COR-L47 (cell line): ENCODE measurements around the gene CPEB3.
"Not testable (repeated sequence)": the region's sequence is repeated elsewhere in the genome, so short reads cannot be mapped to it uniquely, and the experiment has no call there.

Experiments used
- DNase-seq: peaks from one replicate; lab custom pipeline; 2025; lab: John Stamatoyannopoulos, UW

CPEB3 gene

DNA sequence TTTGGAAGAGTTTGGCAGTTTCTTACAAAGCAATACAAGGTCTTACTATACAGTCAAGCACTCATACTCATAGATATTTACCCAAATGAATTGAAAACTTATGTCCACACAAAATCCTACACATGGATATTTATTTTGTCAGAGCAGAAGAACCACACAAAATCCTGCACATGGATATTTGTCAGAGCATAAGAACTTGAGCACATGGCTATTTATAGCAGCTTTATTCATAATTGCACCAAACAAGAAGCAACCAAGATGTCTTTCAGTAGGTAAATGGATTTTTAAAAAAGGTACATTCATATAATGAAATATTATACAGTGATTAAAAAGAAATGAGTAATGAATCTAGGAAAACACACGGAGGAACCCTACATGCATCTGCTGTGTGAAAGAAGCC lies 251.9 kb downstream of the CPEB3 start:
- DNase-seq = no peak

DNA sequence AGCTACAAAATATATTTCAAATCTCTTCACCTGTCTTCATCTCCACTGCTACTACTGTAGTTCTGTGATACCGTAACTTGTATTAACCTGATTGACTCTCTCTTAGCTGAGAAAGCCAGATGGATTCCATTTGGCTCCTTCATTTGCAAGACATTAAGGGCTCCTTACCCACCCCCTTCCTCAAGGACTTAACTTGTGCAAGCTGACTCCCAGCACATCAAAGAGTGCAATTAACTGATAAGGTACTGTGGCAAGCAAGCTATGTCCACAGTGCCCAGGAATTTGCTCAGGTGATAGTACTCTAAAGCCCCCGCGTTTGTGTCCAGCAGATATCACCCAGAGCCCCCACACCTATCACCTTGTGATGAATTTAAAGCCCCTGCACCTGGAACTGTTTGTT lies 257.8 kb downstream of the CPEB3 start:
- DNase-seq = not testable (repeated sequence)

DNA sequence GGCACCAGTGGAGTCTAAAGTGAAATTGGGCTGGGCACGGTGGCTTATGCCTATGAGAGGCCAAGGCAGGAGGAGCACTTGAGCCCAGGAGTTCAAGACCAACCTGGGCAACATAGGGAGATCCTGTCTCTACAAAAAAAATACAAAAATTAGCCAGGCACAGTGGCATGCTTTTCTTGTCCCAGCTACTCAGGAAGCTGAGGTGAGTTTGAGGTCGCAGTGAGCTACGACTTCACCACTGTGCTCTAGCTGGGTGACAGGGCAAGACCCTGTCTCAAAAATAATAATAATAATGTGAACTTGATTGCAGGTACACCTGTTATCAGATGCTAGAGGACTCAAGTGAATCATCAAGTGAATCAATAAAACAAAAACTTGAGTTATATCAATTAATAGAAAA lies 259.3 kb downstream of the CPEB3 start:
- DNase-seq = no peak

DNA sequence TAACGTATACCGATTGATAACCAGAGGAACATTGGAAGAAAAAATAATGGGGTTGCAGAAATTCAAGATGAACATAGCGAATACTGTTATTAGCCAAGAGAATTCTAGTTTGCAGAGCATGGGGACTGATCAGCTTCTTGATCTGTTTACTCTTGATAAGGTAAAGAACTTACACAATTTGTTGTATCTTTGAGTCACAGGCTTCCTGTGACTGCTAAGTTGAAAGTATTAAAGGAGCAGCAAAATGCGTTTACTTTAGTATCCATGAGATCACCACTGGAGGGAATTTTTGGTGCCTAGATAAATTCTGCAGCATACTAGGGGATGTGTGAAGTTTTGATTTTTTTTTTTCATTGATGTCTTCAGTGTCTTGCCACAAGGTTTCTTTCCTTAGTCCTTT lies 263.7 kb downstream of the CPEB3 start:
- DNase-seq = no peak

DNA sequence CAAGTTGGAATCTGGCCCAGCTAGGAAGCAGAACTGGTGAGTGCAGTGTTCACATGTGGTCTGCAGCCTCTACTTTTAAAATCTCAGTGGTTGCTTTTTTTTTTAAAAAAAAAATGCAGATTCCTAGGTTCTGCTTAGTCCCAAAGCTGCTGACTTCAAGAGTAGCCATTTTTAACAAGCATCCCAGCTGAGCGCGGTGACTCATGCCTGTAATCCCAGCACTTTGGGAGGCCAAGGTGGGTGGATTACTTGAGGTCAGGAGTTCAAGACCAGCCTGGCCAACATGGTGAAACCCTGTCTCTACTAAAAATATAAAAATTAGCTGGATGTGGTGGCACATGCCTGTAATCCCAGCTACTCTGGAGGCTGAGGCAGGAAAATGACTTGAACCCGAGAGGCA lies 265.5 kb downstream of the CPEB3 start:
- DNase-seq = not testable (repeated sequence)

DNA sequence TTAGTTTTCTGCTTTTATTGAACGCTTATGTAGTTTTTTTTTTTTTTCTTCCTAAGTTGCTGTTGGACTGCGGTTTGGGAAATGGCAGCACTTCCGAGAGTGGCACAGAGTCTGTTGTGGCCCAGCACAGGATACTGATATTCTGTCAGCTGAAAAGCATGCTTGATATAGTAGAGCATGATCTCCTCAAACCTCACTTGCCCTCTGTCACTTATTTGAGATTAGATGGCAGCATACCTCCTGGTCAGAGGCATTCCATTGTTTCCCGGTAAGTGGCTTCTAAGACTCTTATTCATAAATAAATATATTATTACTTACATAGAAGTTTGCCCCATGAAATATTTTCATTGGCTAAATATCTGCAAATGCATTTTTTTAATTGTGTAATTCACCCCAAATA lies 266.2 kb downstream of the CPEB3 start:
- no peak for DNase-seq

DNA sequence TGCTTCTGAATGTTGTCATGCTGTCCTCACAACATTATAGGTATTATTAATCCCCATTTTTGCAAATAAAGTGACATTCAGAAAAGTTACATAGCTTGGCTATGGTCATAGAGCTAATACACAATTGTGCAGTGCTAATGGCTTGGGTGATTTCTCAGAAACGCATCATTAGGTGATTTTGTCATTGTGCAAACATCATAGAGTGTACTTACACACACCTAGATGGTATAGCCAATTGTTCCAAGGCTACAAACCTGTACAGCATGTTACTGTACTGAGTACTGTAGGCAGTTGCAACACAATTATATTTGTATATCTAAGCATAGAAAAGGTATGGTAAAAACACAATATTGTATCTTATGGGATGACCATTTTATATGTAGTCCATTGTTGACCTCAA lies 276.3 kb downstream of the CPEB3 start:
- DNase-seq = no peak

DNA sequence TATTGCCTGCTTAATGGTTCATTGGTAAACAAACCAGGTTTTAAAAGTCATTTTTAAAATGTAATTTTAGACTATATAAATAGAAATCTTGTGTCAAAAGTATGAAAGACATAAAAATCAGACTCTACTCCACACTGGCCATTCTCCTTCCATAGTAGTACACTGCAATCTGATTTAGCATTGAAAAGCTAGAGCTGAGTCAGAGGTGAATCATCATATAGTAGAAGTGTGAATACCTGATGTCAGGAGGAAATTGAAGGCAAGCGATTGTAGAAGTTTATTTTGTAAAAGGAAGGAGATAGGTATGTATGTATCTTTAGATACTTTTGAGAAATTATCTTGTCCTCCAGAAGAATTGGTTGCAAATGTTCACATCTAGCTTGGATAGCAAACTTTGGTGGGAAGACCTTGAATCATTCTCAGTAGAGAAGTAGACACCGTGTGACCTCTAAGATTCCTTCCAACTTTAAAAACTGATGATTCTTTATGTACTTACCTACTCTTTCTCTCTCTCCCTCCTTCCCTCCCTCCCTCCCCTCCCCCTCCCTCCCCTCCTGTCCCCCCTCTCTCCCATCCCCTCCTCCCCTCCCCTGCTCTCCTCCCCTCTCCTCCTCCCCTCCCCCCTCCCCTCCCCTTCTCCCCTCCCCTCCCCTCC lies 279.2 kb downstream of the CPEB3 start:
- DNase-seq = no peak

DNA sequence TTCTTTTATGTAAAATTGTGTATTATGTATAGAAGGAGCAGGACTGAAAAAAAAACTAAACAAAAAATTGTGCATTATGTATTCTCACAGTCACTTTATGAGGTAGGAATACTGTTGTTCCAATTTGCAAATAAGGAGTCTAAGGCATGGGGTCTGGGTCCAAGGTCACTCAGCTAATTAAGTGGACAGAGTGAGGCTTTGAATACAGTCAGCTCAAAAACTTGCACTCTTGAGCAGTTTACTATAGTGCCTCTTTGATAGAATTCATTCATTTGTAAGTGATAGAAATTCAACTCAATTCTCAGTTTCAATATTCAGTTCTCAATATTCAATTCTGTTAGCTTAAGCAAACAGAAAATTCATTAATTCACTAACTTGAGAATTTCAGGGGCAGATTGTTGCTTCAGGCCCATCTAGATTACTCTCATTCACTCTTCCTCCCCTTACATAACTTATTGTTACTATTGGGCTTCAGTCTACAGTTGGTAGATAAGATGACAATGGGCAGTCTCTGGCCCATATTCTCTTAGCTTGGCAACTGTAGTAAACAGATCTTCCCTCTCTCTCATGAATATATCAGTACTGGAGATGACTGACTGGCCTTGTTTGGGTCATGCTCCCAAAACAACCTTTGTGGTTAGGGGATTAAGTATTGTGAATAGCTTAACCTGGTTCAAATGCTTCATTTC lies 280.7 kb downstream of the CPEB3 start:
- DNase-seq = no peak

DNA sequence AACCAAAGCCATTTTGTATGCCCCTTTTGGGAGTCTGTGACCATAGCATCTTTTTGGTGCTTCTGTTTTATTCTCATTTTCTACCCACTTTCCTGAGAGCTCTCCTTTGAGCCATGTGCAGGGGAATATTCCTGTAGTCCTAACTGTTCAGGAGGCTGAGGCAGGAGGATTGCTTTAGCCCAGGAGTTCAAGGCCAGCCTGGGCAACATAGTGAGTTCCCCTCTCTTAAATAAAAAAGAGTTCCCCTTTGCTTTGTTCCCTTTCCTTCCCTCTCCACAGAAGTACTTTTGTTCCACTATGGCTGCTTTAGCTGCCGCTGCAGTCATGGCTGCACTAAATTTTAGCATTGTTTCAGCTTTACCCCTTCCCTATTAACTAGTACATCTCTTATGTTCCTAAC lies 281.4 kb downstream of the CPEB3 start:
- no peak for DNase-seq

DNA sequence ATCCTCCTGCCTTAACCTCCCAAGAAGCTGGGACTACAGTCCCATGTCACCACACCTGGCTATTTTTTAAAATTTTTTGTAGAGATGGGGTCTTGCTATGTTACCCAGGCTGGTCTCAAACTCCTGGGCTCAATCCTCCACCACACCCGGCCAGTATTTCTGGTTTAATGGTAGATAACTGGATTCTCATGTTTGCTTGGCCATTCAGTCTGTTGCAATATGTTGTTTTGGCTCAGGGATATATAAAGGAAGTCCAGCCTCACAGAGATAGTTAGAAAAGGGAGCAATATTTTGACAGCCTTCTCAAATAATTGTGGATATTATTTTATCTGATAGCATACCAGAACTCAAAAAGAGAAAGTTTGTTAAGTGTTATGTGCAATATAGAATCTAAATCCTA lies 284.9 kb downstream of the CPEB3 start:
- no peak for DNase-seq

DNA sequence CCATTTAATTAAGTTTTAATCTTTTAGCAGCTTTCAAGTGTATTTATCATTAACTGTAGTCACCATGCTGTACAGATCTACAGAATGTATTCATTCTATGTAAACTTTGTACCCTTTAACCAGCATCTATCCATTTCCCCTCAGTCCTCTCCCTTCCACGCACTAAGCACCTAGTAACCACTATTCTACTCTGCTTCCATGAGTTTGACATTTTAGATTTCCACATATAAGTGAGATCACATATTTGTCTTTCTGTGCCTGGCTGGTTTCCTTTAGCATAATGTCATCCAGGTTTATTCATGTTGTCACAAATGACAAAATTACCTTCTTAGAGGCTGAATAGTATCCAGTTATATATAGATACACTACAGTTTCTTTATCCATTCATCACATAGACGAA lies 287.6 kb downstream of the CPEB3 start:
- DNase-seq = no peak

DNA sequence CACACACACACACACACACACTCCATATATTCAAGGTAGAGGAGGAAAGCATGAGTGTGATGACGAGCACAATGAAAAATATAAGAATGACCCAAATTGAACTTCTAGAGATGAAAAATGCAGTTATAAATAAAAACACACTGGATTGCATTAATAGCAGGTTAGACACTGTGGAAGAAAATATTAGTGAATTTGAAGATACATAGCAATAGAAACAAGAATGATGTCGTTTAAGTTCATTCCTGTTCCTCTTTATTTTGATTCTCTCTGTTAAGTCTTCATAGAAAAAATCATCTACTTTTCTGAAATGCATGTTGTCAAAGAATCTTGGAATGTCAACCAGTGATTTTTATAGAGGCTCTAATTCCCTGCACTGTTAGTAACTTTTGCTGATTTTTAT lies 288.9 kb downstream of the CPEB3 start:
- DNase-seq = no peak

DNA sequence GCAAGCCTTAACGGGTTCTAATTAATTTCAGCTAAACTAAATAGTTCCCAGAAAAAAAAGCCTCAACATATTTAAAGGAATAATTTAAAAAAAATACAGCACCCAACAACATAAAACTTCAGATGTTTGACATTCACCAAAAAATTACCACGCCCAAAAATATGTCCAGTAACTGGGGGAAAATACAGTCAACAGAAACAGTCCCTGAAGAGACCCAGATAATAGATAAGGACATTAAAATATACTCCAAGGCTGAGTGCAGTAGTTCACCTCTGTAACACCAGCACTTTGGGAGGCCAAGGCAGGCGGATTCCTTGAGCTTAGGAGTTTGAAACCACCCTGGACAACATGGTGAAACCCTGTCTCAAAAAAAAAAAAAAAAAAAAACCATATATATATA lies 289.3 kb downstream of the CPEB3 start:
- no peak for DNase-seq
